GM03348 (cell line): ENCODE data around the gene CLK3.
"Not testable (repeated sequence)": the region's sequence is repeated elsewhere in the genome, so short reads cannot be mapped to it uniquely, and the experiment has no call there.

ENCODE experiments used
- DNase-seq: peaks from one replicate; pipeline ENCODE4 v3.0.0; 2012; ENCODE audit warnings: low spot score

CLK3 gene

GRCh38 chr15:74621936-74622335 lies 6.3 kb downstream of the CLK3 start:
- DNase-seq = no peak

GRCh38 chr15:74622758-74623157 lies 7.1 kb downstream of the CLK3 start:
- DNase-seq = no peak

GRCh38 chr15:74624020-74624602 lies 8.5 kb downstream of the CLK3 start:
- DNase-seq = no peak

GRCh38 chr15:74625693-74626092 lies 10.1 kb downstream of the CLK3 start:
- DNase-seq = no peak

GRCh38 chr15:74626336-74626735 lies 10.7 kb downstream of the CLK3 start:
- DNase-seq = no peak

- DNase-seq = no peak
Measured at GRCh38 chr15:74626752-74627692, 11.4 kb downstream of the CLK3 start.

- no peak for DNase-seq
Measured at GRCh38 chr15:74627766-74628165, 12.1 kb downstream of the CLK3 start.

- no peak for DNase-seq
Measured at GRCh38 chr15:74628199-74628598, 12.6 kb downstream of the CLK3 start.

GRCh38 chr15:74628949-74629348 lies 13.3 kb downstream of the CLK3 start:
- DNase-seq = no peak

- DNase-seq = not testable (repeated sequence)
Measured at GRCh38 chr15:74629696-74630095, 14.1 kb downstream of the CLK3 start.

GRCh38 chr15:74630284-74631086 lies 14.8 kb downstream of the CLK3 start:
- DNase-seq = no peak

- DNase-seq = no peak
Measured at GRCh38 chr15:74631087-74631385, 15.4 kb downstream of the CLK3 start.

GRCh38 chr15:74631408-74631807 lies 15.8 kb downstream of the CLK3 start:
- DNase-seq = no peak

GRCh38 chr15:74631935-74632560 lies 16.4 kb downstream of the CLK3 start:
- peak; percentile 84 for DNase-seq

- no peak for DNase-seq
Measured at GRCh38 chr15:74632601-74633000, 17.0 kb downstream of the CLK3 start.

GRCh38 chr15:74633781-74634180 lies 18.1 kb downstream of the CLK3 start:
- DNase-seq = no peak

- peak; percentile 78 for DNase-seq
Measured at GRCh38 chr15:74635228-74635627, 19.6 kb downstream of the CLK3 start.

GRCh38 chr15:74636984-74637383 lies 21.3 kb downstream of the CLK3 start:
- DNase-seq = no peak

- DNase-seq = no peak
Measured at GRCh38 chr15:74641151-74641550, 25.5 kb downstream of the CLK3 start.

GRCh38 chr15:74642348-74642733 lies 26.7 kb downstream of the CLK3 start:
- no peak for DNase-seq

- peak; percentile 42 for DNase-seq
Measured at GRCh38 chr15:74642734-74643664, 27.4 kb downstream of the CLK3 start.
